Choroid plexus epithelial cell (primary cell): ENCODE results near the gene ZNF594.

Experiments used
- DNase-seq: peaks from one replicate; pipeline ENCODE4 v3.0.0-alpha.2; 2010; ENCODE audit warnings: low read depth
- H3K4me3 ChIP-seq: 2 replicates; pipeline ENCODE4 v1.5.1; 2011; ENCODE audit warnings: low read depth, mild to moderate bottlenecking, control low read depth, low read length, moderate library complexity
- CTCF ChIP-seq: conservative IDR thresholded peaks from 2 replicates; pipeline ENCODE4 v1.5.1; 2011; ENCODE audit warnings: low read depth, mild to moderate bottlenecking, control low read depth, inconsistent platforms, low read length, moderate library complexity

Gene ZNF594

GRCh38 chr17:5210614-5211252, 19.1 kb upstream of the ZNF594 start:
- H3K4me3 ChIP-seq = no peak overlapping the region
- no peak for DNase-seq
- no peak for TF ChIP-seq CTCF

GRCh38 chr17:5210091-5210490, 18.4 kb upstream of the ZNF594 start:
- H3K4me3 ChIP-seq = no peak overlapping the region
- no peak for TF ChIP-seq CTCF
- no peak for DNase-seq

GRCh38 chr17:5209396-5209795, 17.7 kb upstream of the ZNF594 start:
- no peak for TF ChIP-seq CTCF
- peak; percentile 45 for DNase-seq
- no peak overlapping the region for H3K4me3 ChIP-seq

GRCh38 chr17:5203908-5204294, 12.2 kb upstream of the ZNF594 start:
- TF ChIP-seq CTCF = no peak
- no peak overlapping the region for H3K4me3 ChIP-seq
- DNase-seq = peak; percentile 67

- no peak for DNase-seq
- no peak overlapping the region for H3K4me3 ChIP-seq
- no peak for TF ChIP-seq CTCF
Observed at GRCh38 chr17:5203178-5203907, 11.7 kb upstream of the ZNF594 start.

GRCh38 chr17:5201011-5201410, 9.3 kb upstream of the ZNF594 start:
- H3K4me3 ChIP-seq = no peak overlapping the region
- no peak for DNase-seq
- TF ChIP-seq CTCF = no peak

- TF ChIP-seq CTCF = no peak
- no peak for DNase-seq
- no peak overlapping the region for H3K4me3 ChIP-seq
Observed at GRCh38 chr17:5200360-5200759, 8.7 kb upstream of the ZNF594 start.
